HepG2 (cell line): Measurements from ENCODE around the gene INAFM2. TPM values are rescaled to one million over a fixed set of nuclear protein-coding genes. Genes with fewer than 3 reads are reported as not detected.

Experiments used
- ATAC-seq: fragments of 200-7000 bp; cut with Tn5 transposase; 3 replicates; pipeline ENCODE4 v1.9.1; 2020; ENCODE audit warnings: mild to moderate bottlenecking, moderate library complexity
- BruUV-seq: library from RNA; stranded (reverse); fragments of 400-500 nt; replicated peaks from 2 replicates; lab custom pipeline; 2021; lab: Mats Ljungman, UMichigan
- CTCF ChIA-PET: fragments of 300-600 bp; formaldehyde crosslinking; extraction: SDS; loops from one replicate; lab custom pipeline; 2021; ENCODE audit warnings: low total read pairs, inconsistent platforms, low intra/inter-chr PET ratio; lab: Yijun Ruan, JAX
- POLR2A ChIA-PET: fragments of 350-600 bp; sonication (Branson Sonifier 250); formaldehyde crosslinking; loops from one replicate; lab custom pipeline; 2020; ENCODE audit warnings: antibody characterized with exemption, inconsistent platforms; lab: Yijun Ruan, JAX
- DNase-seq: peaks from one replicate; pipeline ENCODE4 v3.0.0-alpha.2; 2015; ENCODE audit warnings: low spot score
- FAIRE-seq: peaks from 3 replicates; lab custom pipeline; 2011; peaks lifted over from hg19 to GRCh38; lab: Jason Lieb, UNC
- H2AFZ ChIP-seq: one replicate; pipeline ENCODE4 v1.6.1; 2011; ENCODE audit warnings: low read length, inconsistent platforms
- H3K27ac ChIP-seq: fragments of 300-600 bp; 3 replicates; pipeline ENCODE4 v1.8.0; 2011; ENCODE audit warnings: mixed run types, mild to moderate bottlenecking, mixed read lengths, low read length, inconsistent platforms; ENCODE audit not compliant: insufficient read depth; ENCODE audit errors: extremely low read length
- H3K27me3 ChIP-seq, 2 experiments: fragments of 200-600 bp in 1 of 2; 2 replicates in 1 of 2; 3 replicates in 1 of 2; pipeline versions ENCODE4 v1.6.0 to v1.8.0; 2011; ENCODE audit warnings: low read length in 2 of 2, mild to moderate bottlenecking in 2 of 2, moderate library complexity in 2 of 2, inconsistent platforms in 1 of 2; ENCODE audit not compliant: insufficient read depth in 2 of 2, control insufficient read depth in 1 of 2
- H3K36me3 ChIP-seq, 2 experiments: fragments of 200-600 bp in 1 of 2; replicated peaks in 1 of 2; 2 replicates in 1 of 2; 3 replicates in 1 of 2; pipeline versions ENCODE4 v1.5.1 to v1.8.0; 2011; ENCODE audit warnings: low read length in 2 of 2, inconsistent platforms in 1 of 2; ENCODE audit not compliant: insufficient read depth in 2 of 2, control insufficient read depth in 1 of 2
- H3K4me1 ChIP-seq: 2 replicates; pipeline ENCODE4 v1.5.1; 2012; ENCODE audit warnings: low read length, inconsistent platforms; ENCODE audit not compliant: insufficient read depth
- H3K4me2 ChIP-seq: 2 replicates; pipeline ENCODE4 v1.6.0; 2011; ENCODE audit warnings: low read depth, low read length, inconsistent platforms
- H3K4me3 ChIP-seq, 3 experiments: fragments of 200-600 bp in 1 of 3; sonication (generic), shearing (Covaris generic) in 1 of 3; replicated peaks in 1 of 3; 2 replicates each; pipeline ENCODE4 v1.5.1; 2011 to 2016; ENCODE audit warnings: low read length in 3 of 3, inconsistent platforms in 2 of 3, low read depth in 2 of 3, mild to moderate bottlenecking in 2 of 3, control low read depth in 1 of 3, mixed read lengths in 1 of 3; ENCODE audit not compliant: insufficient read depth in 1 of 3
- H3K79me2 ChIP-seq: one replicate; pipeline ENCODE4 v1.6.1; 2011; ENCODE audit warnings: low read length, inconsistent platforms; ENCODE audit not compliant: insufficient read depth
- H3K9ac ChIP-seq: 2 replicates; pipeline ENCODE4 v1.6.0; 2011; ENCODE audit warnings: mild to moderate bottlenecking, low read depth, low read length, inconsistent platforms; ENCODE audit not compliant: insufficient read depth
- H3K9me3 ChIP-seq: 2 replicates; pipeline ENCODE4 v1.5.1; 2012; ENCODE audit warnings: mild to moderate bottlenecking, low read length
- H4K20me1 ChIP-seq: 2 replicates; pipeline ENCODE4 v1.6.0; 2011; ENCODE audit warnings: inconsistent platforms, mild to moderate bottlenecking, low read length, moderate library complexity; ENCODE audit not compliant: insufficient read depth
- ATF7-NPFF ChIP-seq: sonication (generic); formaldehyde crosslinking; IDR thresholded peaks from 2 replicates; pipeline ENCODE4 v1.8.1; 2023; ENCODE audit warnings: mild to moderate bottlenecking, low read depth, missing genetic modification reagents, moderate library complexity
- BCL3 ChIP-seq: sonication (generic); formaldehyde crosslinking; IDR thresholded peaks from 2 replicates; pipeline ENCODE4 v1.5.1; 2020; ENCODE audit warnings: mild to moderate bottlenecking, missing genetic modification reagents, moderate library complexity
- FIP1L1 ChIP-seq: fragments of 200-400 bp; formaldehyde crosslinking; IDR thresholded peaks from 2 replicates; pipeline ENCODE4 v1.6.1; 2018; ENCODE audit warnings: low read depth, mild to moderate bottlenecking, low read length, moderate library complexity, borderline replicate concordance; ENCODE audit not compliant: insufficient read depth
- IRX3 ChIP-seq: sonication (generic); formaldehyde crosslinking; IDR thresholded peaks from 2 replicates; pipeline ENCODE4 v1.8.1; 2023; ENCODE audit warnings: mild to moderate bottlenecking, low read depth, missing genetic modification reagents, borderline replicate concordance
- ISX ChIP-seq: sonication (generic); formaldehyde crosslinking; conservative IDR thresholded peaks from 2 replicates; pipeline ENCODE4 v1.5.0; 2020; ENCODE audit warnings: missing genetic modification reagents
- KLF16 ChIP-seq, 2 experiments: sonication (generic) in 1 of 2; formaldehyde crosslinking in 1 of 2; IDR thresholded peaks; 2 replicates each; pipeline versions ENCODE4 v1.6.1 to v1.8.0; 2016 to 2023; ENCODE audit warnings: missing genetic modification reagents in 2 of 2, missing compliant biosample characterization in 1 of 2
- SMC3 ChIP-seq: IDR thresholded peaks from 2 replicates; pipeline ENCODE4 v1.6.1; 2011; ENCODE audit warnings: low read length, improper control_type of control experiment
- SNRNP70 ChIP-seq: fragments of 200-400 bp; formaldehyde crosslinking; IDR thresholded peaks from 2 replicates; pipeline ENCODE4 v1.6.1; 2017; ENCODE audit warnings: mild to moderate bottlenecking, low read depth, low read length, moderate library complexity
- ZBTB20 ChIP-seq: sonication (generic); formaldehyde crosslinking; IDR thresholded peaks from 2 replicates; pipeline ENCODE4 v1.8.1; 2023; ENCODE audit warnings: missing genetic modification reagents, low read depth, mild to moderate bottlenecking, borderline replicate concordance
- ZBTB4 ChIP-seq: sonication (generic); formaldehyde crosslinking; IDR thresholded peaks from 2 replicates; pipeline ENCODE4 v1.4.0; 2020; ENCODE audit warnings: missing genetic modification reagents, mild to moderate bottlenecking, borderline replicate concordance
- ZFP82 ChIP-seq: sonication (generic); formaldehyde crosslinking; IDR thresholded peaks from 2 replicates; pipeline ENCODE4 v1.5.1; 2020; ENCODE audit warnings: mild to moderate bottlenecking, missing genetic modification reagents, borderline replicate concordance
- ZNF18 ChIP-seq: sonication (generic); formaldehyde crosslinking; IDR thresholded peaks from 2 replicates; pipeline ENCODE4 v1.8.0; 2022; ENCODE audit warnings: mild to moderate bottlenecking, missing genetic modification reagents; ENCODE audit not compliant: insufficient replicate concordance
- ZNF484 ChIP-seq: sonication (generic); formaldehyde crosslinking; IDR thresholded peaks from 2 replicates; pipeline ENCODE4 v1.5.1; 2020; ENCODE audit warnings: mild to moderate bottlenecking, low read depth, missing genetic modification reagents, borderline replicate concordance
- ZNF75D ChIP-seq: sonication (generic); formaldehyde crosslinking; IDR thresholded peaks from 2 replicates; pipeline ENCODE4 v1.8.1; 2023; ENCODE audit warnings: missing genetic modification reagents, mild to moderate bottlenecking, borderline replicate concordance
- ZNF772 ChIP-seq: sonication (generic); formaldehyde crosslinking; IDR thresholded peaks from 2 replicates; pipeline ENCODE4 v1.5.0; 2020; ENCODE audit warnings: mild to moderate bottlenecking, missing genetic modification reagents
- ZNF816 ChIP-seq: sonication (generic); formaldehyde crosslinking; IDR thresholded peaks from 2 replicates; pipeline ENCODE4 v1.8.0; 2022; ENCODE audit warnings: missing genetic modification reagents, mild to moderate bottlenecking, borderline replicate concordance
- ZSCAN20 ChIP-seq: sonication (generic); formaldehyde crosslinking; IDR thresholded peaks from 2 replicates; pipeline ENCODE4 v1.4.0; 2020; ENCODE audit warnings: missing genetic modification reagents, mild to moderate bottlenecking, borderline replicate concordance
- WGBS: methylation state at CpG from one replicate; pipeline ENCODE4 v1.1.6; 2017; ENCODE audit warnings: low lambda C conversion rate; 5-methylcytosine and 5-hydroxymethylcytosine counted together
- in situ Hi-C: cut with HindIII; loops from 2 replicates; pipeline ENCODE4 v1.10.0; 2017; ENCODE audit warnings: low pct_unique_long_range_greater_than_20kb; ENCODE audit not compliant: extremely low pct_ligation_motif_present
- intact Hi-C: fragments of 100-400 bp; cut with micrococcal nuclease; formaldehyde crosslinking; loops from one replicate; pipeline ENCODE4 v1.10.0; 2022; ENCODE audit not compliant: unreplicated experiment
- polyA plus RNA-seq, 8 experiments: library from polyadenylated mRNA; depleted of rRNA in 3 of 8; stranded (reverse) in 7 of 8; unstranded in 1 of 8; fragments of >200 nt; fragmentation: Illumina TruSeq in 4 of 8; extraction: Trizol in 4 of 8; gene quantifications; 2 replicates each; pipeline versions ENCODE4 v1.2.1 to v1.2.3, GENCODE V29; 2011 to 2016; ENCODE audit warnings: low read depth in 4 of 8, missing spikeins in 1 of 8, mixed read lengths in 1 of 8; ENCODE audit not compliant: insufficient read depth in 1 of 8
- total RNA-seq, 5 experiments: library from RNA; depleted of rRNA; stranded (reverse); fragments of >200 nt; fragmentation: Illumina TruSeq; extraction: Trizol; gene quantifications; 2 replicates each; pipeline ENCODE4 v1.2.3, GENCODE V29; 2016; ENCODE audit warnings: low read depth in 1 of 5

The INAFM2 gene
- total and polyA plus RNA-seq, 2 of the 13 experiments (the other 11 are each of a cell fraction or from before 2014, with no cell fraction given): 5.5 to 6.5 TPM

GRCh38 chr15:40328176-40328575 lies 4.7 kb downstream of the INAFM2 start:
- TF ChIP-seq SMC3 (no peak), ZNF18 (CRISPR knock-in tag) (no peak), ZNF484 (CRISPR knock-in tag) (no peak), BCL3 (CRISPR knock-in tag) (no peak), ZNF816 (CRISPR knock-in tag) (no peak), ATF7-NPFF (CRISPR knock-in tag) (no peak), IRX3 (CRISPR knock-in tag) (no peak), ZSCAN20 (CRISPR knock-in tag) (no peak), ISX (CRISPR knock-in tag) (no peak), SNRNP70 (no peak), ZFP82 (no peak), ZNF75D (CRISPR knock-in tag) (no peak), KLF16 (CRISPR knock-in tag; IDR thresholded peaks at IDR 0.05) (no peak), FIP1L1 (no peak), ZBTB20 (no peak), ZBTB4 (CRISPR knock-in tag) (no peak), ZNF772 (no peak)
- H3K4me2 ChIP-seq: no peak overlapping the region
- peaks cover 24% of the 10 kb centered on the region for H3K4me1 ChIP-seq
- H3K9ac ChIP-seq: no peak overlapping the region
- H3K4me3 ChIP-seq: no peak overlapping the region
- POLR2A ChIA-PET: interaction anchor here (1.4 kb wide), 1 partner anchor 10 kb away, joined by 3 read pairs; no protein-coding TSS in a partner anchor
- no peak overlapping the region for H2AFZ ChIP-seq
- H3K36me3 ChIP-seq: no peaks in the 10 kb centered on the region
- no peaks in the 10 kb centered on the region for H3K79me2 ChIP-seq
- WGBS: 81% methylated on average over 3 of the region's 3 CpGs
- no peaks in the 10 kb centered on the region for H4K20me1 ChIP-seq
- ATAC-seq (no peak), FAIRE-seq (no peak), DNase-seq (no peak)
- intact Hi-C loops (no loop called here), in situ Hi-C loops (no loop called here)
- H3K27ac ChIP-seq: no peak overlapping the region
- CTCF ChIA-PET: no interaction called here
- no peaks in the 10 kb centered on the region for H3K9me3 ChIP-seq
- H3K27me3 ChIP-seq: no peaks in the 10 kb centered on the region
- BruUV-seq: no TSS peak
